ENCODE data around the gene KCTD7.
A peak's percentile ranks its signal among the peaks of the same experiment; 100 is the strongest.
"Not testable (repeated sequence)": the region's sequence is repeated elsewhere in the genome, so short reads cannot be mapped to it uniquely, and the experiment has no call there.

The KCTD7 gene

GRCh38 chr7:66654275-66655112 is 25.8 kb downstream of the KCTD7 start:
- peak; percentile 79 for DNase-seq (ENCODE audit: low read depth)

GRCh38 chr7:66655113-66655806 is 26.6 kb downstream of the KCTD7 start:
- DNase-seq (ENCODE audit: low read depth): not testable (repeated sequence)

GRCh38 chr7:66655826-66656485 is 27.3 kb downstream of the KCTD7 start:
- DNase-seq (ENCODE audit: low read depth): not testable (repeated sequence)

GRCh38 chr7:66657798-66658197 is 29.1 kb downstream of the KCTD7 start:
- DNase-seq (ENCODE audit: low read depth): no peak

- DNase-seq (ENCODE audit: low read depth): no peak
Measured at GRCh38 chr7:66662646-66663264, 34.1 kb downstream of the KCTD7 start.

GRCh38 chr7:66664590-66665293 is 36.1 kb downstream of the KCTD7 start:
- no peak for DNase-seq (ENCODE audit: low read depth)

GRCh38 chr7:66666313-66666952 is 37.8 kb downstream of the KCTD7 start:
- no peak for DNase-seq (ENCODE audit: low read depth)

GRCh38 chr7:66667023-66667728 is 38.5 kb downstream of the KCTD7 start:
- no peak for DNase-seq (ENCODE audit: low read depth)

- DNase-seq (ENCODE audit: low read depth): no peak
Measured at GRCh38 chr7:66668112-66668511, 39.4 kb downstream of the KCTD7 start.

GRCh38 chr7:66668677-66669076 is 40.0 kb downstream of the KCTD7 start:
- no peak for DNase-seq (ENCODE audit: low read depth)

- no peak for DNase-seq (ENCODE audit: low read depth)
Measured at GRCh38 chr7:66669088-66669487, 40.4 kb downstream of the KCTD7 start.

GRCh38 chr7:66669496-66669895 is 40.8 kb downstream of the KCTD7 start:
- DNase-seq (ENCODE audit: low read depth): no peak

GRCh38 chr7:66671034-66671433 is 42.4 kb downstream of the KCTD7 start:
- no peak for DNase-seq (ENCODE audit: low read depth)

GRCh38 chr7:66671486-66671885 is 42.8 kb downstream of the KCTD7 start:
- DNase-seq (ENCODE audit: low read depth): not testable (repeated sequence)

GRCh38 chr7:66672432-66673123 is 43.9 kb downstream of the KCTD7 start:
- DNase-seq (ENCODE audit: low read depth): not testable (repeated sequence)

- DNase-seq (ENCODE audit: low read depth): not testable (repeated sequence)
Measured at GRCh38 chr7:66673124-66673640, 44.5 kb downstream of the KCTD7 start.

GRCh38 chr7:66679633-66680244 is 51.1 kb downstream of the KCTD7 start:
- DNase-seq (ENCODE audit: low read depth): no peak

- peak; percentile 67 for DNase-seq (ENCODE audit: low read depth)
Measured at GRCh38 chr7:66681491-66682349, 53.0 kb downstream of the KCTD7 start.
